ENCODE measurements around the gene LRFN2. TPM values are rescaled to one million over a fixed set of nuclear protein-coding genes. Genes with fewer than 3 reads are reported as not detected.

Gene LRFN2
- total and polyA plus RNA-seq, 11 donors, result not detected

DNA sequence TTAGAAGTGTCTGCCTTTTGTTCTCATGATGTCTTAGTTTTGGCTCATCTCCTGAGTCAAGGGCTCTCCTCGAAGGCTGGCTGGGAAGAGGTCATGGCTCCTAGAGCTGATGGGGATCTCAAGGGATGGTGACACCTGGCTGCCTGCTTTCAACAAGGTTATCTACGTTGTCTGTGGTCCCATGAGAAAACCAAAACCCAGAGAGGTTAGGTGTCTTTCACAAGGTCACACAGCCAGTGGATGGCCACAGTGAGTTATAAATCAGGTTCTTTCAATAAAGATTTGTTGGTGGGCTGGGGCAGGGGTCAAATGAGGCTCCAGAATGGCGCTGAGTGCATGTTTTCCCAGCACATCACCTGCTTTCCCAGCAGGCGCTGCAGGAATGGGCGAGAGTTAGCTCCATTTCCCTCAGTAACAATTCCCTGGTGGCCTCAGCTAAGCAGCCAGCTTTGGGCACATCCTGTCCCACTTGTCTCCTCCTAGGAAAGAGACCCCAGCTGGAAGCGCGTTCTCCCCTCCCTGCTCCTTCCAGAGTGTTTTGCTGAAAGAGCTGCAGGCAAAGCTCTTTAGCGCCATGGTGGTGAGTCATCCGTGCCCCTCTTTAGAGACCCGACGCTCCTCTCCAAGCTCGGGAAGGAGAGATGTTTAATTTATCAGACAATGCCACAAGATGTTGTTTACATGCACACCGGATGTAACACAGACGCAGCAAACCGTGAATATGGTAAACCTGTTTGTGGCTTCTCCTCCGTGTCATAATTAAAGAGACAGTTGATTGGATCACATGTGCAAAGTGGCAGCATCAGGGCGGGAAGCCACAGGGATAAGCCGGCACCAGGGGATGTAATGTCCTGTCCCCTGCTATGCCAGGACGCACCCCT is 109.7 kb downstream of the LRFN2 start:
- no peak for TF ChIP-seq POLR2A (IDR thresholded peaks at IDR 0.05)
- TF ChIP-seq, protein P1, sequence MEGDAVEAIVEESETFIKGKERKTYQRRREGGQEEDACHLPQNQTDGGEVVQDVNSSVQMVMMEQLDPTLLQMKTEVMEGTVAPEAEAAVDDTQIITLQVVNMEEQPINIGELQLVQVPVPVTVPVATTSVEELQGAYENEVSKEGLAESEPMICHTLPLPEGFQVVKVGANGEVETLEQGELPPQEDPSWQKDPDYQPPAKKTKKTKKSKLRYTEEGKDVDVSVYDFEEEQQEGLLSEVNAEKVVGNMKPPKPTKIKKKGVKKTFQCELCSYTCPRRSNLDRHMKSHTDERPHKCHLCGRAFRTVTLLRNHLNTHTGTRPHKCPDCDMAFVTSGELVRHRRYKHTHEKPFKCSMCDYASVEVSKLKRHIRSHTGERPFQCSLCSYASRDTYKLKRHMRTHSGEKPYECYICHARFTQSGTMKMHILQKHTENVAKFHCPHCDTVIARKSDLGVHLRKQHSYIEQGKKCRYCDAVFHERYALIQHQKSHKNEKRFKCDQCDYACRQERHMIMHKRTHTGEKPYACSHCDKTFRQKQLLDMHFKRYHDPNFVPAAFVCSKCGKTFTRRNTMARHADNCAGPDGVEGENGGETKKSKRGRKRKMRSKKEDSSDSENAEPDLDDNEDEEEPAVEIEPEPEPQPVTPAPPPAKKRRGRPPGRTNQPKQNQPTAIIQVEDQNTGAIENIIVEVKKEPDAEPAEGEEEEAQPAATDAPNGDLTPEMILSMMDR (IDR thresholded peaks at IDR 0.05), result no peak
- WGBS, 4 donors, result 26 to 28% (median 28%) methylated on average over 19 of the region's 19 CpGs
- no peak overlapping the region for H3K4me3 ChIP-seq
- intact Hi-C loops (cut with DNase I), result no loop called here
- no peak overlapping the region for H3K27ac ChIP-seq
- DNase-seq, result no peak
- no peaks in the 10 kb centered on the region for H3K36me3 ChIP-seq
- no peaks in the 10 kb centered on the region for H3K9me3 ChIP-seq
- peaks cover 0 to 38% (median 7%) of the 10 kb centered on the region in 9 donors for H3K27me3 ChIP-seq
- H3K4me1 ChIP-seq, result peaks cover 0 to 6% (median 0%) of the 10 kb centered on the region in 12 donors
- no peak for ATAC-seq

DNA sequence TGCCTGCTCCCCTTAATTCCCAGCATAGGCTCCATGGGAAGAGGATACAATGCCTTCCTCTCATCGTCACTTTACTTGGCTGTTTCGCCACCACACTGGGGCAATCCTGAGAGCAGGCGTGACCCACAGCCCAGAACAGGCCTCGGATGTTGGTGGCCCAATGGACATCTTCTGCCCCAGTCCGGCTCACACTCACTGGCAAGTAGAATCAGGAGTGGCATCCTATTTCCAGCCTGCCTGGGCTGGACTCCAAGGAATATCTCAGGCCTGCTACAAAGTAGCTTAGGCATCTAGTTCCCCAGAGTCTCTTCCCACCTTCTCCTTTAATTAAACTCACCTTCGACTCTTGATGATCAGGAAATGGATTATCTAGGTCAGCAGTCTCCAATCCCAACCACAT is 110.5 kb downstream of the LRFN2 start:
- Histone ChIP-seq H3K9me3 (no peaks in the 10 kb centered on the region), H3K4me1 (peaks cover 0 to 6% (median 0%) of the 10 kb centered on the region in 12 donors), H3K4me3 (no peak overlapping the region), H3K27me3 (peaks cover 0 to 44% (median 6%) of the 10 kb centered on the region in 9 donors), H3K27ac (no peak overlapping the region), H3K36me3 (no peaks in the 10 kb centered on the region)
- TF ChIP-seq POLR2A (IDR thresholded peaks at IDR 0.05), result no peak
- TF ChIP-seq, protein P1 (IDR thresholded peaks at IDR 0.05), result no peak
- peak in 2 of 5 donors; percentile 9 to 49 for DNase-seq
- whole genome bisulfite sequencing, 4 donors, result 63 to 80% (median 72%) methylated on average over 6 of the region's 6 CpGs
- intact Hi-C loops (cut with DNase I), result no loop called here
- peak in 3 of 4 donors; percentile 56 to 68 (median 59) for ATAC-seq

DNA sequence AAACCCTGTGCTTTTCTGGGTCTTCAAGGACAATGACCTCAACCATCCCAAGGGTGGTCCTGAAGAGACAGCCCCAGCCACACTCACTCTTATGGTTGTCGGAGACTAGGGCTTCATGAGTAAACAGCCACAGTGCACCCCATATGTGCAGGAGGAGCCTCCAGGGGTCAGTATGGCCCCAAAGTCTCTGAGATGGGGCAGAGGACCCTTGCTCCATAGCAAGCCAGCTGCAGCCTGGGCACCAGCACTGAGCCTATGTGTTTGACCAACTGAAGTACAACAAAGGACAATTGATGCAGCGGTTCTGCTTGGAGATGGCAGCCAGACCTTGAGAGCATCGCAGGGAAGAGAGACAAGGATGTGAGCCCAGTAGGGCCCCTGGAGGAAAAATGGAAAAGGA is 112.2 kb downstream of the LRFN2 start:
- H3K9me3 ChIP-seq, result no peaks in the 10 kb centered on the region
- no peak for TF ChIP-seq POLR2A (IDR thresholded peaks at IDR 0.05)
- TF ChIP-seq, protein P1 (IDR thresholded peaks at IDR 0.05), result no peak
- no peak for ATAC-seq
- no peak for DNase-seq
- 86 to 91% (median 89%) methylated on average over 3 of the region's 3 CpGs for WGBS, 4 donors
- H3K36me3 ChIP-seq, result no peaks in the 10 kb centered on the region
- H3K27ac ChIP-seq, result no peak overlapping the region
- H3K4me3 ChIP-seq, result no peak overlapping the region
- intact Hi-C loops (cut with DNase I), result no loop called here
- H3K27me3 ChIP-seq, result peaks cover 0 to 54% (median 6%) of the 10 kb centered on the region in 9 donors
- H3K4me1 ChIP-seq, result peaks cover 0 to 6% (median 0%) of the 10 kb centered on the region in 12 donors

DNA sequence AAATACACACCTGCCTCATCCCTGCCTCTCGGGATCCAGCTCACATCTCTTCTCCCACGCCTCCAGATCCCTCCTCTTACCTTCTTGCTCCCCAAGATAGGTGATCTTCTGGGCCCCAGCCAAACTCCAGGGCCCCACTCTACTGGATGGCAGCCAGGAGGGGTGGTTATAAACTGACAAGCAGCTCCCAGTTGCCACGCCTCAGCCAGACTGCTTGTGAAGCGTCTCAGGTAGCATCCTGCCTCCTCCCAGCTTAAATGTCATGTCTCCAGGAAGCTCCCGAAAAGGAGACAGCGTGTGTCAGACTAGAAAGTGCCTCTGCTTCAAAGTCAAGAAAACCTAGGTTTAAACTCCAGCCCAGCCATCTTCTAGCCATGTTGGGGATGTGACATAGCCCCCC is 114.1 kb downstream of the LRFN2 start:
- no peak overlapping the region for H3K4me3 ChIP-seq
- ATAC-seq (no peak), DNase-seq (no peak)
- 64 to 70% (median 64%) methylated on average over 5 to 6 of the region's 6 CpGs for WGBS, 4 donors
- H3K9me3 ChIP-seq, result no peaks in the 10 kb centered on the region
- TF ChIP-seq, protein P1 (IDR thresholded peaks at IDR 0.05), result no peak
- TF ChIP-seq POLR2A (IDR thresholded peaks at IDR 0.05), result no peak
- intact Hi-C loops (cut with DNase I), result no loop called here
- peaks cover 0 to 6% (median 0%) of the 10 kb centered on the region in 12 donors for H3K4me1 ChIP-seq
- H3K27ac ChIP-seq, result no peak overlapping the region
- no peaks in the 10 kb centered on the region for H3K36me3 ChIP-seq
- H3K27me3 ChIP-seq, result peaks cover 0 to 52% (median 6%) of the 10 kb centered on the region in 9 donors
